Karpas-422 (cell line): Measurements from ENCODE around the gene B4GALNT2. TPM values are rescaled to one million over a fixed set of nuclear protein-coding genes. Genes with fewer than 3 reads are reported as not detected.
"Not testable (repeated sequence)": the region's sequence is repeated elsewhere in the genome, so short reads cannot be mapped to it uniquely, and the experiment has no call there.

Experiments used
- DNase-seq: peaks from one replicate; pipeline ENCODE4 v3.0.0-alpha.2; 2015
- H2AFZ ChIP-seq: fragments of 200-600 bp; sonication (generic); 2 replicates; pipeline ENCODE4 v1.6.1; 2014; ENCODE audit warnings: antibody characterized with exemption, low read length, mixed read lengths
- H3K27ac ChIP-seq: fragments of 200-600 bp; sonication (generic); 2 replicates; pipeline ENCODE4 v1.5.1; 2014; ENCODE audit warnings: mild to moderate bottlenecking, low read length, moderate library complexity
- H3K27me3 ChIP-seq: fragments of 200-600 bp; sonication (generic); 2 replicates; pipeline ENCODE4 v1.6.1; 2014; ENCODE audit warnings: low read length, mixed read lengths
- H3K36me3 ChIP-seq: fragments of 200-600 bp; sonication (generic); 2 replicates; pipeline ENCODE4 v1.6.1; 2014; ENCODE audit warnings: low read length, mixed read lengths; ENCODE audit not compliant: insufficient read depth
- H3K4me1 ChIP-seq: fragments of 200-600 bp; sonication (generic); 2 replicates; pipeline ENCODE4 v1.6.1; 2014; ENCODE audit warnings: mild to moderate bottlenecking, low read length, mixed read lengths
- H3K4me2 ChIP-seq: fragments of 200-600 bp; sonication (generic); 2 replicates; pipeline ENCODE4 v1.6.1; 2014; ENCODE audit warnings: low read length, low read depth, mild to moderate bottlenecking; ENCODE audit not compliant: poor library complexity, severe bottlenecking
- H3K4me3 ChIP-seq: fragments of 200-600 bp; sonication (generic); 2 replicates; pipeline ENCODE4 v1.5.1; 2014; ENCODE audit warnings: mild to moderate bottlenecking, antibody characterized with exemption, low read length, mixed read lengths
- H3K79me2 ChIP-seq: fragments of 200-600 bp; sonication (generic); 2 replicates; pipeline ENCODE4 v1.6.1; 2014; ENCODE audit warnings: mild to moderate bottlenecking, low read length, mixed read lengths
- H3K9ac ChIP-seq: fragments of 200-600 bp; sonication (generic); 2 replicates; pipeline ENCODE4 v1.6.0; 2014; ENCODE audit warnings: low read length
- H3K9me2 ChIP-seq: fragments of 200-600 bp; sonication (generic), shearing (Covaris generic); replicated peaks from 2 replicates; pipeline ENCODE4 v1.6.0; 2014; ENCODE audit warnings: mild to moderate bottlenecking, low read length, moderate library complexity; ENCODE audit not compliant: insufficient read depth
- H3K9me3 ChIP-seq: fragments of 300-700, 200-600 bp; sonication (generic); 2 replicates; pipeline ENCODE4 v1.6.1; 2014; ENCODE audit warnings: low read length, mixed read lengths
- H4K20me1 ChIP-seq: fragments of 200-600 bp; sonication (generic); 2 replicates; pipeline ENCODE4 v1.6.1; 2014; ENCODE audit warnings: mild to moderate bottlenecking, antibody characterized with exemption, low read length, low read depth; ENCODE audit not compliant: insufficient read depth
- total RNA-seq: library from RNA; depleted of rRNA; stranded (reverse); fragments of >200 nt; shearing (Covaris generic); gene quantifications from 2 replicates; pipeline ENCODE4 v1.2.3, GENCODE V29; 2014; ENCODE audit warnings: low replicate concordance

The B4GALNT2 gene
- total RNA-seq, 1 experiment from 2014 or later = not detected

DNA sequence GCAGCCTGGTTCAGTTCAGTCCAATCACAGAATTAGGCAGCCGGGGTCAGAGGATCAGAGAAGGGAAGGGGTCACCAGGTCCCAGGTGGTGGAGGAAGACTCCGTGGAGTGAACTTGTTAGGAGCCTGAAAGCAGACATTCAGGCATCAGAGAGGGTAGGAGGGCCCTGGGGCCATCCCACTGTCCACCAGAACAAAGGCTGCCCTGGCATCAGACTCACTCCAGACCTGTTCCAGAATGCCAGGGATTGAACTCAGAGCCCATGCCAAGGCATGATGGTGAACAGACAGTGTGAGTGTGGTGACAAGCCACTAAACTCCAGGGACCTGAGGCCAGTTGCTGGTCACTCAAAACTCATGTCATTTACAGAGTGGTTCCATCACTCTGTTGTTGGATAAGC, 37.6 kb downstream of the B4GALNT2 start:
- DNase-seq = no peak
- H3K9me2 ChIP-seq = no peaks in the 10 kb centered on the region
- H3K27me3 ChIP-seq = no peaks in the 10 kb centered on the region

DNA sequence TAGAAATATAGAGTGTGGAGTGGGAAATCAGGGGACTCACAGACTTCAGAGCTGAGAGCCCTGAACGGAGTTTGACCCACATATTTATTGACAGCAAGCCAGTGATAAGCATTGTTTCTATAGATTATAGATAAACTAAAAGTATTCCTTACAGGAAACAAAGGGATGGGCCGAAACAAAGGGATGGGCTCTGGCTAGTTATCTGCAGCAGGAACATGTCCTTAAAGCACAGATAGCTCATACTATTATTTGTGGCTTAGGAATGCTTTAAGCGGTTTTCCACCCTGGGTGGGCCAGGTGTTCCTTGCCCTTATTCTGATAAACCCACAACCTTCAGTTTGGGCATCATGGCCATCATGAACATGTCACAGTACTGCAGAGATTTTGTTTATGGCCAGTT, 38.1 kb downstream of the B4GALNT2 start:
- not testable (repeated sequence) for H3K27me3 ChIP-seq, H3K79me2 ChIP-seq, DNase-seq, H3K9ac ChIP-seq, H3K4me1 ChIP-seq, H4K20me1 ChIP-seq, H3K4me3 ChIP-seq, H3K4me2 ChIP-seq, H2AFZ ChIP-seq, H3K27ac ChIP-seq, H3K9me3 ChIP-seq, H3K36me3 ChIP-seq, H3K9me2 ChIP-seq

More for the DNA sequence above, 37.6 kb downstream of the B4GALNT2 start:
- H3K27ac ChIP-seq = no peak overlapping the region
- H3K4me3 ChIP-seq = no peak overlapping the region
- H3K4me2 ChIP-seq = no peak overlapping the region
- H3K9ac ChIP-seq = no peak overlapping the region
- H4K20me1 ChIP-seq = no peaks in the 10 kb centered on the region
- H2AFZ ChIP-seq = no peak overlapping the region
- no peaks in the 10 kb centered on the region for H3K9me3 ChIP-seq
- no peaks in the 10 kb centered on the region for H3K36me3 ChIP-seq
- H3K4me1 ChIP-seq = no peaks in the 10 kb centered on the region
- no peaks in the 10 kb centered on the region for H3K79me2 ChIP-seq

DNA sequence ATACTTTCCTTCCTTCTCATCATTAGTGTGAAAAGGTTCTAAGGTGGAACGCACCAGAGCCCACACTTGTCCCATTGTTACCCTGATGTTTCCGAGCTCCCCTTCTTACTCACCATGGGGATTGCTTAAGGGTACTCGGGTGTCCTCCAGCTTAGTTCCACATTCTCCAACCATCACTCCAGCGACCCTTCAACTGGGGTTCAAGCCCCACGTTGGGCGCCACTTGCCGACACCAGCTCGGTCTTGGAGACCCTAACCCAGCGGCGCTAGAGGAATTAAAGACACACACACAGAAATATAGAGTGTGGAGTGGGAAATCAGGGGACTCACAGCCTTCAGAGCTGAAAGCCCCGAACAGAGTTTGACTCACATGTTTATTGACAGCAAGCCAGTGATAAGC, 43.4 kb downstream of the B4GALNT2 start:
- H3K9ac ChIP-seq, H3K27ac ChIP-seq, H4K20me1 ChIP-seq, H3K4me3 ChIP-seq, H3K27me3 ChIP-seq, H3K4me1 ChIP-seq, H3K4me2 ChIP-seq, H3K9me2 ChIP-seq, H3K36me3 ChIP-seq, DNase-seq, H3K79me2 ChIP-seq, H2AFZ ChIP-seq: not testable (repeated sequence)
- H3K9me3 ChIP-seq = peaks cover 12% of the 10 kb centered on the region

DNA sequence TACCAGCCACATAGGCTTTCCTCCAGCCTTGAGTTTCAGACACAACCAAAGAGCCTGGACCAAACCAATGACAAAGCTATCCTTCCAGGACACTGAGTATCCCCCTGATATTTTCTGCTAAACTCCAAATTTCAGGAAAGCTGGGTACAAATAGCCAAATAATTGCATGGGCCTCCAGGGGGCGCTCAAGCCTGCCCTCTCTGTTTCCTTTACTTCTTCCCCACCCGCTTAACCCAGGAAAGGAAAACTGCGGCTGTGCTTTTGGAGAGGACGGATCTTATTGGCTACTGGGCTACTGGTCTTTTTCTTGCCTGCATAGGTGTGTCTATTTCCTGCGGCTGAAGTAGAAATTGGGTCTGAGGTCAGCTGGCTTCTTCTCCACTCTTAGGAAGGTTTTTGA, 47.7 kb downstream of the B4GALNT2 start:
- H3K4me1 ChIP-seq = peaks cover 24% of the 10 kb centered on the region
- H3K79me2 ChIP-seq = no peaks in the 10 kb centered on the region

DNA sequence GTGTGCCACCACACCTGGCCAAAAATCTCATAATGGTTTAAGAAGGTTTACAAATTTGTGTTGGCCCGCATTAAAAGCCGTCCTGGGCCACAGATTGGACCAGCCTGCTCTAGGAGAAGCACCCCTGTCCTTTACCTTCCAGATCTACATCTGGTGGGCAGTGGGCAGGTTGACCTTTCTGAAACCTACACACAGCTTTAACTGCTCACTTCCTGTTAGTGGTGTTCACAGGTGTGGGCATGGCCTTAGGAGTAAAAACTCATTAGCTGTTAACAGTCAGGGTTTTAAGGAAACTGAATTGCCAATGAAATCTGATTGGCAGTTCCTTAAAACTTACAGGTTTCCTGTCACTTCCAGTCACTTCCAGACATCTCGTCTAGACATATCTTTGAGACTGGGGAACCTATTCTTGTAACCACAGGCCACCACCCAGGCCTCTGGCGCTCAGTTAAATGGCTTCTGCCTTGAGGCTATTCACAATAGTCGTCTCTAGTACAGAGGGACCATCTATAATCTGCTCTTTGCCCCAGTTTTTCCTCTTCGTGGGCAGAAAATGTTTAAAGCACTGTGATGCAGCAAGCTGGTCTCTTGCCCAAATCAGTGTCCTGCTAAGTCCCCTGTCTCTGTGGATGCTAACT, 48.5 kb downstream of the B4GALNT2 start:
- no peaks in the 10 kb centered on the region for H3K9me2 ChIP-seq
- no peak for DNase-seq
- peak overlapping the region; percentile 10; the same call in 1 of the 2 replicates for H2AFZ ChIP-seq
- peaks cover 13% of the 10 kb centered on the region for H3K9me3 ChIP-seq
- H3K36me3 ChIP-seq = no peaks in the 10 kb centered on the region
- no peak overlapping the region for H3K9ac ChIP-seq
- peaks cover 24% of the 10 kb centered on the region for H3K4me1 ChIP-seq
- no peak overlapping the region for H3K4me3 ChIP-seq
- no peaks in the 10 kb centered on the region for H4K20me1 ChIP-seq
- no peak overlapping the region for H3K27ac ChIP-seq
- H3K79me2 ChIP-seq = no peaks in the 10 kb centered on the region
- no peaks in the 10 kb centered on the region; the same call in 1 of the 2 replicates for H3K27me3 ChIP-seq
- no peak overlapping the region for H3K4me2 ChIP-seq

More for the DNA sequence above, 47.7 kb downstream of the B4GALNT2 start:
- Histone ChIP-seq H4K20me1 (no peaks in the 10 kb centered on the region), H3K9me3 (peaks cover 14% of the 10 kb centered on the region), H3K9me2 (no peaks in the 10 kb centered on the region), H3K27ac (no peak overlapping the region), H3K27me3 (no peaks in the 10 kb centered on the region; the same call in 1 of the 2 replicates), H3K4me2 (no peak overlapping the region), H3K36me3 (no peaks in the 10 kb centered on the region), H3K4me3 (no peak overlapping the region), H3K9ac (no peak overlapping the region), H2AFZ (no peak overlapping the region)
- peak; percentile 83 for DNase-seq

DNA sequence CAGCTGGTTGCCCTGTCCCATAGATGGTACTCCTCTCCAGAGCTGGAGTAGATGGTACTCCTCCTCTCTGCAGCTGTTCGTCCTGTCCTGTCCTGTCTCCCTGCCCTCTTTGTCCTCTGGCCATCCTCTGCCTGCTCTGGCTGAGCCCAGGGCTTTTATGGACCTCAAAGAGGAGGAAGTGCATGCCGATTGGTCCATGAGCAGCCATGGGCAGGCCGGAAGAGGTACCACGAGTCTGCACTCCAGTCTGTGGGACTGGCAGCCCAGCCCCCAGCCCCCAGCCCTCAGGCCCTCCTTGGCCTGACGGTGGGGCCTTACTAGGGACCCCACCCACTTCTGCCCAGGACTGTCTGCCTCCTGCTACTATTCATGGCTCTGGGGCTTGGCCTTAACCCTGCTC, 50.8 kb downstream of the B4GALNT2 start:
- Histone ChIP-seq H3K79me2 (no peaks in the 10 kb centered on the region), H3K4me3 (peak overlapping the region; percentile 29; the same call in 1 of the 2 replicates), H2AFZ (peak overlapping the region; percentile 14; the same call in 1 of the 2 replicates), H3K9ac (peak overlapping the region; percentile 30; the same call in 1 of the 2 replicates), H4K20me1 (no peaks in the 10 kb centered on the region), H3K4me1 (peaks cover 24% of the 10 kb centered on the region), H3K9me3 (peaks cover 6% of the 10 kb centered on the region), H3K36me3 (no peaks in the 10 kb centered on the region), H3K4me2 (peak overlapping the region; percentile 54), H3K27ac (peak overlapping the region; percentile 43), H3K9me2 (no peaks in the 10 kb centered on the region), H3K27me3 (no peaks in the 10 kb centered on the region)
- DNase-seq = peak; percentile 53

DNA sequence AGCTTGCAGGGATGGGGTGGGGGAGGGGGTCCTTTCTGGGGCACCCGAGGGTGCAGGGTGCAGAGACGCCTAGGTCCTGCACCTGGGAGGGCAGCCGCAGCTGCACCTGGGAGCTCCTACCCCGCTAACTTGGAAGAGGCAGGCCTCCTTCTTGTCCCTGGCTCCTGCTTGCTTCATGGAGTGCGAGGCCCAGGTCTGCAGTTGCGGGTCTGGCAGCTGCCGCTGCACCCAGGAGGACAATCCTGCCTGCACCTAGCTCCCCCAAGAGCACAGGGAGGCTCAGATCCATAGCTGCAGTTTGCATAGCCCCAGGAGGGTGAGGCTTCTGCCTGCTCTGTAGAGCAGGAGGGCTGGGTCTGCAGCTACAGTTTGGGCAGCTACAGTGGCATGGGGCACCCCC, 51.2 kb downstream of the B4GALNT2 start:
- H3K36me3 ChIP-seq = no peaks in the 10 kb centered on the region
- H3K4me1 ChIP-seq = peaks cover 24% of the 10 kb centered on the region
- peak overlapping the region; percentile 29; the same call in 1 of the 2 replicates for H3K4me3 ChIP-seq
- H3K27me3 ChIP-seq = no peaks in the 10 kb centered on the region
- H3K9ac ChIP-seq = peak overlapping the region; percentile 30
- peak overlapping the region; percentile 54 for H3K4me2 ChIP-seq
- DNase-seq = peak; percentile 71
- peak overlapping the region; percentile 43 for H3K27ac ChIP-seq
- H2AFZ ChIP-seq = peak overlapping the region; percentile 14; the same call in 1 of the 2 replicates
- no peaks in the 10 kb centered on the region for H3K79me2 ChIP-seq
- no peaks in the 10 kb centered on the region for H3K9me2 ChIP-seq
- H4K20me1 ChIP-seq = no peaks in the 10 kb centered on the region
- peaks cover 6% of the 10 kb centered on the region for H3K9me3 ChIP-seq

DNA sequence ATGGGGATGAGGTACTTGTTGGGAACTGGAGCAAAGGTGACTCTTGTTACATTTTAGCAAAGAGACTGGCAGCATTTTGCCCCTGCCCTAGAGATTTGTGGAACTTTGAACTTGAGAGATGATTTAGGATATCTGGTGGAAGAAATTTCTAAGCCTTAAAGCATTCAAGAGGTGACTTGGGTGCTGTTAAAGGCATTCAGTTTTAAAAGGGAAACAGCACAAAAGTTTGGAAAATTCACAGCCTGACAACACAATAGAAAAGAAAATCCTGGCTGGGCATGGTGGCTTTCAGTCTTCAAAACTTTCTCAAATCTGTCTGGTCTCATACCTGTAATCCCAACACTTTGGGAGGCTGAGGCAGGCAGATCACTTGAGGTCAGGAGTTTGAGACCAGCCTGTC, 52.0 kb downstream of the B4GALNT2 start:
- H3K36me3 ChIP-seq, H2AFZ ChIP-seq, DNase-seq, H3K27me3 ChIP-seq, H3K9me2 ChIP-seq, H3K79me2 ChIP-seq, H3K9ac ChIP-seq, H4K20me1 ChIP-seq, H3K9me3 ChIP-seq: not testable (repeated sequence)
- Histone ChIP-seq H3K27ac (peak overlapping the region; percentile 43; the same call in 1 of the 2 replicates), H3K4me3 (peak overlapping the region; percentile 29; the same call in 1 of the 2 replicates), H3K4me1 (peaks cover 24% of the 10 kb centered on the region), H3K4me2 (peak overlapping the region; percentile 54)
